ENCODE results near the gene HSPB9. TPM values are rescaled to one million over a fixed set of nuclear protein-coding genes. Genes with fewer than 3 reads are reported as not detected.

The HSPB9 gene
- total RNA-seq, 1 donor from 2014 or later, result not detected

- Mint-ChIP-seq H3K27me3 (no peaks in the 10 kb centered on the region), H3K4me1 (peaks cover 2% of the 10 kb centered on the region), H3K9me3 (no peaks in the 10 kb centered on the region), H3K4me3 (no peak overlapping the region), H3K36me3 (ENCODE audit: low read depth) (no peaks in the 10 kb centered on the region), H3K27ac (no peak overlapping the region)
- intact Hi-C loops (cut with micrococcal nuclease), result no loop called here
- CTCF ChIA-PET, result interaction anchor here (1.0 kb wide), 1 partner anchor 102 kb away, joined by 3 read pairs; no protein-coding TSS in a partner anchor
- ATAC-seq (ENCODE audit: low read depth) (no peak), DNase-seq (no peak)
- POLR2A ChIA-PET, result interaction anchor here (0.6 kb wide), 2 partner anchors 213 to 765 kb away, joined by 4 to 8 read pairs; no protein-coding TSS in a partner anchor
- TF ChIP-seq CTCF (IDR thresholded peaks at IDR 0.05), result no peak
Observed at GRCh38 chr17:42167807-42168206, 45.2 kb downstream of the HSPB9 start.

GRCh38 chr17:42169351-42169750 lies 46.7 kb downstream of the HSPB9 start:
- H3K27me3 Mint-ChIP-seq, result no peaks in the 10 kb centered on the region
- H3K9me3 Mint-ChIP-seq, result no peaks in the 10 kb centered on the region
- ChIA-PET POLR2A (no interaction called here), CTCF (no interaction called here)
- no peaks in the 10 kb centered on the region for H3K36me3 Mint-ChIP-seq (ENCODE audit: low read depth)
- intact Hi-C loops (cut with micrococcal nuclease), result no loop called here
- DNase-seq (no peak), ATAC-seq (ENCODE audit: low read depth) (no peak)
- H3K27ac Mint-ChIP-seq, result no peak overlapping the region
- peaks cover 2% of the 10 kb centered on the region for H3K4me1 Mint-ChIP-seq
- H3K4me3 Mint-ChIP-seq, result no peak overlapping the region
- no peak for TF ChIP-seq CTCF (IDR thresholded peaks at IDR 0.05)

GRCh38 chr17:42171831-42172230 lies 49.2 kb downstream of the HSPB9 start:
- CTCF ChIA-PET, result no interaction called here

More at GRCh38 chr17:42171831-42172230, 49.2 kb downstream of the HSPB9 start:
- no peak overlapping the region for H3K27ac Mint-ChIP-seq
- no peak overlapping the region for H3K4me3 Mint-ChIP-seq
- POLR2A ChIA-PET, result interaction anchor here (0.6 kb wide), 1 partner anchor 18 kb away, joined by 6 read pairs; no protein-coding TSS in a partner anchor
- H3K4me1 Mint-ChIP-seq, result peaks cover 2% of the 10 kb centered on the region
- no peaks in the 10 kb centered on the region for H3K36me3 Mint-ChIP-seq (ENCODE audit: low read depth)
- H3K27me3 Mint-ChIP-seq, result no peaks in the 10 kb centered on the region
- DNase-seq (no peak), ATAC-seq (ENCODE audit: low read depth) (no peak)
- no peaks in the 10 kb centered on the region for H3K9me3 Mint-ChIP-seq
- no peak for TF ChIP-seq CTCF (IDR thresholded peaks at IDR 0.05)
- intact Hi-C loops (cut with micrococcal nuclease), result no loop called here

Other genes with a start within 250 kb of the HSPB9 start
- 133 and 143 TPM in 2 replicates for gene ACLY, start 203.9 kb upstream of the HSPB9 start, total RNA-seq
- gene ODAD4, start 192.2 kb upstream of the HSPB9 start, total RNA-seq, result 0.56 and 1.1 TPM in 2 replicates
- gene CNP, start 156.0 kb upstream of the HSPB9 start, total RNA-seq, result 47.2 and 48.0 TPM in 2 replicates
- gene DNAJC7, start 105.4 kb upstream of the HSPB9 start, total RNA-seq, result 130 and 152 TPM in 2 replicates
- gene NKIRAS2, start 102.7 kb upstream of the HSPB9 start, total RNA-seq, result 23.9 and 25.8 TPM in 2 replicates
- gene C17orf113, start 72.2 kb upstream of the HSPB9 start, total RNA-seq, result 3.1 and 4.5 TPM in 2 replicates
- gene ZNF385C, start 24.3 kb upstream of the HSPB9 start, total RNA-seq, result 16.7 and 17.0 TPM in 2 replicates
- 21.9 and 22.4 TPM in 2 replicates for gene DHX58, start 10.1 kb upstream of the HSPB9 start, total RNA-seq
- 33.4 and 40.1 TPM in 2 replicates for gene KAT2A, start 1.4 kb upstream of the HSPB9 start, total RNA-seq
- 79.1 and 82.2 TPM in 2 replicates for gene RAB5C, start 32.2 kb downstream of the HSPB9 start, total RNA-seq
- gene KCNH4, start 58.3 kb downstream of the HSPB9 start, total RNA-seq, result 0.59 and 0.80 TPM in 2 replicates
- gene HCRT, start 62.6 kb downstream of the HSPB9 start, total RNA-seq, result not detected in 2 replicates
- gene GHDC, start 71.7 kb downstream of the HSPB9 start, total RNA-seq, result 26.5 and 29.1 TPM in 2 replicates
- gene STAT5B, start 153.6 kb downstream of the HSPB9 start, total RNA-seq, result 80.3 and 82.6 TPM in 2 replicates
- 136 and 140 TPM in 2 replicates for gene STAT5A, start 165.7 kb downstream of the HSPB9 start, total RNA-seq